ENCODE data around the gene ARPIN.

Gene ARPIN

GRCh38 chr15:89928421-89928820 lies 15.7 kb upstream of the ARPIN start:
- H3K9ac ChIP-seq = no peak overlapping the region
- no peak overlapping the region for H3K27ac ChIP-seq

GRCh38 chr15:89926158-89926557 lies 13.4 kb upstream of the ARPIN start:
- H3K36me3 ChIP-seq (ENCODE audit: insufficient read depth) = no peaks in the 10 kb centered on the region
- no peak for TF ChIP-seq CTCF (conservative IDR thresholded peaks at IDR 0.05; ENCODE audit: low read depth, low read length)
- no peak overlapping the region for H3K9ac ChIP-seq
- no peak overlapping the region for H3K4me3 ChIP-seq (IDR thresholded peaks at IDR 0.05; ENCODE audit: insufficient read depth, low read depth, low read length)
- no peaks in the 10 kb centered on the region for H3K27me3 ChIP-seq (ENCODE audit: insufficient read depth, low read depth)
- no peaks in the 10 kb centered on the region for H3K4me1 ChIP-seq (ENCODE audit: low read depth, poor library complexity, severe bottlenecking)
- H3K79me2 ChIP-seq (ENCODE audit: insufficient read depth, low read depth) = no peaks in the 10 kb centered on the region
- H2AFZ ChIP-seq (ENCODE audit: low read depth) = no peak overlapping the region
- H4K20me1 ChIP-seq (ENCODE audit: insufficient read depth) = no peaks in the 10 kb centered on the region
- no peak overlapping the region for H3K4me2 ChIP-seq
- no peak overlapping the region for H3K27ac ChIP-seq

More at GRCh38 chr15:89928421-89928820, 15.7 kb upstream of the ARPIN start:
- Histone ChIP-seq H4K20me1 (ENCODE audit: insufficient read depth) (no peaks in the 10 kb centered on the region), H3K4me2 (no peak overlapping the region), H3K79me2 (ENCODE audit: insufficient read depth, low read depth) (no peaks in the 10 kb centered on the region), H3K4me1 (ENCODE audit: low read depth, poor library complexity, severe bottlenecking) (no peaks in the 10 kb centered on the region), H3K36me3 (ENCODE audit: insufficient read depth) (no peaks in the 10 kb centered on the region), H3K27me3 (ENCODE audit: insufficient read depth, low read depth) (no peaks in the 10 kb centered on the region), H3K4me3 (IDR thresholded peaks at IDR 0.05; ENCODE audit: insufficient read depth, low read depth, low read length) (no peak overlapping the region), H2AFZ (ENCODE audit: low read depth) (no peak overlapping the region)
- no peak for TF ChIP-seq CTCF (conservative IDR thresholded peaks at IDR 0.05; ENCODE audit: low read depth, low read length)

- Histone ChIP-seq H3K27ac (no peak overlapping the region), H3K9ac (no peak overlapping the region), H3K4me1 (ENCODE audit: low read depth, poor library complexity, severe bottlenecking) (no peaks in the 10 kb centered on the region), H3K4me2 (no peak overlapping the region), H3K4me3 (IDR thresholded peaks at IDR 0.05; ENCODE audit: insufficient read depth, low read depth, low read length) (no peak overlapping the region), H3K27me3 (ENCODE audit: insufficient read depth, low read depth) (no peaks in the 10 kb centered on the region), H3K79me2 (ENCODE audit: insufficient read depth, low read depth) (no peaks in the 10 kb centered on the region), H3K36me3 (ENCODE audit: insufficient read depth) (no peaks in the 10 kb centered on the region), H4K20me1 (ENCODE audit: insufficient read depth) (no peaks in the 10 kb centered on the region), H2AFZ (ENCODE audit: low read depth) (no peak overlapping the region)
- no peak for TF ChIP-seq CTCF (conservative IDR thresholded peaks at IDR 0.05; ENCODE audit: low read depth, low read length)
Observed at GRCh38 chr15:89917442-89918101, 4.8 kb upstream of the ARPIN start.

- H3K27me3 ChIP-seq (ENCODE audit: insufficient read depth, low read depth) = no peaks in the 10 kb centered on the region
- H3K27ac ChIP-seq = no peak overlapping the region
- no peak overlapping the region for H2AFZ ChIP-seq (ENCODE audit: low read depth)
- H3K9ac ChIP-seq = no peak overlapping the region
- H3K4me3 ChIP-seq (IDR thresholded peaks at IDR 0.05; ENCODE audit: insufficient read depth, low read depth, low read length) = no peak overlapping the region
- TF ChIP-seq CTCF (conservative IDR thresholded peaks at IDR 0.05; ENCODE audit: low read depth, low read length) = no peak
- no peaks in the 10 kb centered on the region for H4K20me1 ChIP-seq (ENCODE audit: insufficient read depth)
- no peaks in the 10 kb centered on the region for H3K4me1 ChIP-seq (ENCODE audit: low read depth, poor library complexity, severe bottlenecking)
- H3K79me2 ChIP-seq (ENCODE audit: insufficient read depth, low read depth) = no peaks in the 10 kb centered on the region
- no peak overlapping the region for H3K4me2 ChIP-seq
- H3K36me3 ChIP-seq (ENCODE audit: insufficient read depth) = no peaks in the 10 kb centered on the region
Observed at GRCh38 chr15:89916660-89917059, 3.9 kb upstream of the ARPIN start.
